Vagina (tissue), 2 donors: ENCODE results near the gene CCNT2.

Source experiments
- POLR2A ChIP-seq, 2 donors: fragments of 450-650 bp; IDR thresholded peaks; one replicate each; pipeline ENCODE4 v1.6.1; 2017; ENCODE audit warnings: antibody characterized with exemption in 2 of 2, mild to moderate bottlenecking in 2 of 2, moderate library complexity in 2 of 2
- TF ChIP-seq, protein P1 (sequence below), 3 experiments: fragments of 450-650 bp in 2 of 3; fragments of 200-600 bp in 1 of 3; sonication (generic) in 1 of 3; IDR thresholded peaks; one replicate each; pipeline ENCODE4 v1.5.1; 2017 to 2019; ENCODE audit warnings: antibody characterized with exemption in 3 of 3, mild to moderate bottlenecking in 2 of 3, moderate library complexity in 2 of 3

DNA sequence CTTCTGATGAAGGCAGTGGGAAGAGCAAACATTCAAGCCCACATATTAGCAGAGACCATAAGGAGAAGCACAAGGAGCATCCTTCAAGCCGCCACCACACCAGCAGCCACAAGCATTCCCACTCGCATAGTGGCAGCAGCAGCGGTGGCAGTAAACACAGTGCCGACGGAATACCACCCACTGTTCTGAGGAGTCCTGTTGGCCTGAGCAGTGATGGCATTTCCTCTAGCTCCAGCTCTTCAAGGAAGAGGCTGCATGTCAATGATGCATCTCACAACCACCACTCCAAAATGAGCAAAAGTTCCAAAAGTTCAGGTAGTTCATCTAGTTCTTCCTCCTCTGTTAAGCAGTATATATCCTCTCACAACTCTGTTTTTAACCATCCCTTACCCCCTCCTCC, 35.4 kb downstream of the CCNT2 start:
- TF ChIP-seq, protein P1, sequence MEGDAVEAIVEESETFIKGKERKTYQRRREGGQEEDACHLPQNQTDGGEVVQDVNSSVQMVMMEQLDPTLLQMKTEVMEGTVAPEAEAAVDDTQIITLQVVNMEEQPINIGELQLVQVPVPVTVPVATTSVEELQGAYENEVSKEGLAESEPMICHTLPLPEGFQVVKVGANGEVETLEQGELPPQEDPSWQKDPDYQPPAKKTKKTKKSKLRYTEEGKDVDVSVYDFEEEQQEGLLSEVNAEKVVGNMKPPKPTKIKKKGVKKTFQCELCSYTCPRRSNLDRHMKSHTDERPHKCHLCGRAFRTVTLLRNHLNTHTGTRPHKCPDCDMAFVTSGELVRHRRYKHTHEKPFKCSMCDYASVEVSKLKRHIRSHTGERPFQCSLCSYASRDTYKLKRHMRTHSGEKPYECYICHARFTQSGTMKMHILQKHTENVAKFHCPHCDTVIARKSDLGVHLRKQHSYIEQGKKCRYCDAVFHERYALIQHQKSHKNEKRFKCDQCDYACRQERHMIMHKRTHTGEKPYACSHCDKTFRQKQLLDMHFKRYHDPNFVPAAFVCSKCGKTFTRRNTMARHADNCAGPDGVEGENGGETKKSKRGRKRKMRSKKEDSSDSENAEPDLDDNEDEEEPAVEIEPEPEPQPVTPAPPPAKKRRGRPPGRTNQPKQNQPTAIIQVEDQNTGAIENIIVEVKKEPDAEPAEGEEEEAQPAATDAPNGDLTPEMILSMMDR (IDR thresholded peaks at IDR 0.05): no peak
- TF ChIP-seq POLR2A (IDR thresholded peaks at IDR 0.05): no peak
